Small intestine (tissue), 7 donors: Measurements from ENCODE around the gene OTOP3. TPM values are rescaled to one million over a fixed set of nuclear protein-coding genes. Genes with fewer than 3 reads are reported as not detected.

ENCODE experiments used
- DNase-seq, 2 donors: peaks; one replicate each; pipeline versions ENCODE4 v3.0.0 to v3.0.0-alpha.2; 2013
- FAIRE-seq: peaks from 2 replicates; lab custom pipeline; 2012; peaks lifted over from hg19 to GRCh38; lab: Jason Lieb, UNC
- H3K27ac ChIP-seq, 3 donors: one replicate each; pipeline ENCODE4 v1.5.1; 2013; ENCODE audit warnings: low read length in 2 of 3, mild to moderate bottlenecking in 2 of 3, control low read depth in 1 of 3, inconsistent platforms in 1 of 3, low read depth in 1 of 3, moderate library complexity in 1 of 3
- H3K27me3 ChIP-seq, 3 donors: one replicate each; pipeline ENCODE4 v1.6.1; 2013; ENCODE audit warnings: low read length in 3 of 3, inconsistent platforms in 1 of 3; ENCODE audit not compliant: control insufficient read depth in 3 of 3, insufficient read depth in 3 of 3
- H3K36me3 ChIP-seq, 3 donors: one replicate each; pipeline ENCODE4 v1.6.1; 2013; ENCODE audit warnings: low read length in 3 of 3, inconsistent platforms in 1 of 3, low read depth in 1 of 3, mild to moderate bottlenecking in 1 of 3, moderate library complexity in 1 of 3; ENCODE audit not compliant: control insufficient read depth in 3 of 3, insufficient read depth in 2 of 3
- H3K4me1 ChIP-seq, 3 donors: one replicate each; pipeline ENCODE4 v1.6.1; 2013; ENCODE audit warnings: low read length in 2 of 3, inconsistent platforms in 1 of 3, low read depth in 1 of 3, mild to moderate bottlenecking in 1 of 3, moderate library complexity in 1 of 3; ENCODE audit not compliant: control insufficient read depth in 3 of 3, insufficient read depth in 2 of 3
- H3K4me3 ChIP-seq, 3 donors: one replicate each; pipeline ENCODE4 v1.5.1; 2013; ENCODE audit warnings: low read length in 3 of 3, control low read depth in 1 of 3, inconsistent platforms in 1 of 3, low read depth in 1 of 3, mild to moderate bottlenecking in 1 of 3, moderate library complexity in 1 of 3
- H3K9me3 ChIP-seq, 2 donors: one replicate each; pipeline ENCODE4 v1.6.1; 2013; ENCODE audit warnings: low read depth in 1 of 2, low read length in 1 of 2; ENCODE audit not compliant: control insufficient read depth in 2 of 2, insufficient read depth in 1 of 2
- WGBS, 3 donors: extraction: QIAGEN DNeasy Blood & Tissue Kit; methylation state at CpG; one replicate each; pipeline ENCODE4 v1.1.7; 2013; 5-methylcytosine and 5-hydroxymethylcytosine counted together
- polyA plus RNA-seq, 4 donors: library from polyadenylated mRNA; stranded (reverse) in 3 of 4; unstranded in 1 of 4; fragments of 200-250 nt in 3 of 4; fragments of 120-200 nt in 1 of 4; gene quantifications; one replicate each; pipeline versions ENCODE4 v1.2.1 to v1.2.3, GENCODE V29; 2013
- donor health status: healthy with polysubstance abuse.
- donor health status: control.
- donor health status: control.
- donor health status: Bipolar disorder and iron deficiency.
- donor health status: healthy.

OTOP3 gene
- polyA plus RNA-seq, 4 donors: 3.1 to 35.7 (median 19.1) TPM

DNA sequence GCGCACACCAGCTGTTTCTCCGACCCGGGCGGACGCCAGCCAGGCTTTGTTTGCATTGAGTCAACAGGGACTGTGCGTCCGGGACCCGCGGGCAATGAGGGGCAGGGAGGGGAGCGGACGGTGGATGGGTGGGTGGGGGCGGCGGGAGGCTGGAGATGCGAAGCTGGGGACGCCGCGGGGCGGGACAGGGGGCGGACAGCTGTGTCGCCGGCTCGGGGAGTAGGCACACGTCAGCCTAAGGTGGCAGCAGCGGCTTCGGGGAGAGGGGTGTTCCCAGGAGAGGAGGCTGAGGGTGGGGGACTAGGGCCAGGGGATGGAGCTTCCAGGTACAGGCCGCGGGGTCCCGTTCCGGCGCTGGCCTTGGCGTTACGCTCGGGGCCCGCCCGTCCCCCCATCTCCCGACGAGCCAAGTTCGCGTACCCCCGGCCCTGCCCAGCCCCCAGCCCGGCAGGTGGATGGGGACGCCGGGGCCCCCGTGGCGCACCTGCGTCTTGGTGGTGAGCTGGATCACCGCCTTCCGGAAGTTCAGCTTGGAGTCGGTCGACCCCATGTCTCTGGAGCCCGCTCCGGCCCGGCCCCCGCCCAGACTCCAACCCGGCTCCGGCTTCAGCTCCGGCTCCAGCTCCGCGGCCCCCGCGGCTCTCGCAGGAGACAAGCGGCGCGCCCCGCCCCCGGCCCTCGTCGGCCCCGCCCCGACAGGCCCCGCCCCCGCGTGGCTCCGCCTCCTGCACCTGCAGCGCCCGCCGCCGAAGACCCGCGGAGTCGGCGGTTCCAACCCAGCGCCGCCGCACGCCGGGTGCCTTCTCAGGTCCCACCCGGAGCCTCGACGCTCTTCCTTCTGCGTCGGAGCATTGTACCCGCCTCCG, 36.6 kb downstream of the OTOP3 start, which contains the start of gene HID1:
Gene HID1 (minus strand): TSS at position 653 of the 866 bp plus-strand sequence. CDS start 103 bp downstream, at position 550.
- H3K27ac ChIP-seq: peak within 1 kb of the TSS; percentile 35 to 88 (median 87)
- FAIRE-seq: no peak
- peaks cover 0 to 14% (median 0%) of the 10 kb centered on the region in 3 donors for H3K27me3 ChIP-seq
- no peaks in the 10 kb centered on the region for H3K9me3 ChIP-seq
- DNase-seq: peak; percentile 73 to 86
- 1 to 2% (median 2%) methylated on average over 43 to 95 of the region's 95 CpGs for WGBS, 3 donors
- peaks cover 0 to 46% (median 6%) of the 10 kb centered on the region in 3 donors for H3K4me1 ChIP-seq
- peaks cover 0 to 4% (median 0%) of the 10 kb centered on the region in 3 donors for H3K36me3 ChIP-seq
- peak within 1 kb of the TSS; percentile 45 to 71 (median 68) for H3K4me3 ChIP-seq

DNA sequence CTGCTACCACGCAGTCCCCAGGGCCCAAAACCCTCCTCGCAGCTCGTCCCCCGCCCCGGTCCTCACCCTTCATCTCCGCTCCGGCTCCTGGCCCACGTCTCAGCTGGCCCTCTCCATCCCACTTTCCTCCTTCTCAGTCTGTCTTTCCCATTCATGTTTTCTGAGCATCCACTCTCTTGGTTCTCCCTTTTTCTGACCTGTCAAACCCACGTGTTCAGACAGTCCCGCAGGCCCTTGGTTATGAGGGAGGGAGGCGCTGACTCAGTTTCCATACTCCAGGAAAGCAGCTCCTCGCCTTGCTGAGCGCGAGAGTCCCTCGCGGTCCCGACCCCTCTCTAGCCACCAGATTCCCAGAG, 37.3 kb downstream of the OTOP3 start:
- FAIRE-seq: no peak
- Histone ChIP-seq H3K36me3 (peaks cover 0 to 4% (median 0%) of the 10 kb centered on the region in 3 donors), H3K27me3 (peaks cover 0 to 14% (median 0%) of the 10 kb centered on the region in 3 donors), H3K27ac (peak overlapping the region in 2 of 3 donors; percentile 76 to 77), H3K9me3 (no peaks in the 10 kb centered on the region), H3K4me3 (peak overlapping the region; percentile 45 to 71 (median 68)), H3K4me1 (peaks cover 0 to 46% (median 6%) of the 10 kb centered on the region in 3 donors)
- DNase-seq: no peak
- WGBS, 3 donors: 15 to 18% (median 15%) methylated on average over 17 of the region's 17 CpGs

DNA sequence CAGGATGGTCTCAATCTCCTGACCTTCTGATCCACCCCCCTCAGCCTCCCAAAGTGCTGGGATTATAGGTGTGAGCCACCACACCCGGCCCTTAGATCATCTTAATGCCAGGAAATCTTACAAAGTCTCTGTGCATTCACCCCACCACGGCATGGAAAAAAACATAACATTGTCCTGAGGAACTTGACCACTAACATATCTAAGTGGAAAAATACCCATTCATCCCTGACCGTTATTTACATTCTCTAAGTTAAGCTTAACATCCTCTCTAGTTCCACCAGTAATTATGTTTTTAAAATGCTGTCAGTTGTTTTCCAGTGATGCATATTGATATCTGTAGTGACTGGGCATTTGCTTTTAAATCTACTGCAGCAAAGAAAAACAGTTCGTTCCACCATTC, 40.2 kb downstream of the OTOP3 start:
- WGBS, 3 donors: 58 to 71% (median 71%) methylated on average over 4 of the region's 4 CpGs
- Histone ChIP-seq H3K27me3 (peaks cover 0 to 14% (median 0%) of the 10 kb centered on the region in 3 donors), H3K9me3 (no peaks in the 10 kb centered on the region), H3K27ac (no peak overlapping the region), H3K36me3 (no peaks in the 10 kb centered on the region), H3K4me1 (peaks cover 0 to 29% (median under 1%) of the 10 kb centered on the region in 3 donors), H3K4me3 (no peak overlapping the region)
- DNase-seq (no peak), FAIRE-seq (no peak)

DNA sequence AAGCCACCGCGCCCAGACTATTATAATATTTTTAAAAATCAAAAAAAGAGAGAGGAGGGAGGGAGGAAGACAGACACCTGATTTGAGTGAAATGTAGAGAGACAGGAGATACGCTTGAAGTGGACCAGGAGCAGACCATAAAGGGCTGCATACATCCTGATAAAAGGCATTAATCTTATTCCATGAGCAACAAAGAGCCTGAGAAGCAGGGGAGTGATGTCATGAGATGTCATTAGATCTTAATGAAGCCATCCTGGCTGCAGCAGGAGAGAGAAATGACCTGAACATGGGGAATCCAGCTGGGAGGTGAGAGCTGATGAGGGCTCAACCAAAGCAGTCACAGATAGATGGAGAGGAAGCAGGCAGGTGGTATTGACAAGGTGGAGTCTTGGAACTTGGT, 42.1 kb downstream of the OTOP3 start:
- FAIRE-seq: no peak
- no peak for DNase-seq
- Histone ChIP-seq H3K4me1 (peaks cover 3 to 26% (median 6%) of the 10 kb centered on the region in 3 donors), H3K9me3 (no peaks in the 10 kb centered on the region), H3K4me3 (no peak overlapping the region), H3K27ac (no peak overlapping the region), H3K36me3 (no peaks in the 10 kb centered on the region), H3K27me3 (peaks cover 0 to 7% (median 0%) of the 10 kb centered on the region in 3 donors)
- 94 to 97% (median 96%) methylated on average over 3 of the region's 3 CpGs for WGBS, 3 donors

DNA sequence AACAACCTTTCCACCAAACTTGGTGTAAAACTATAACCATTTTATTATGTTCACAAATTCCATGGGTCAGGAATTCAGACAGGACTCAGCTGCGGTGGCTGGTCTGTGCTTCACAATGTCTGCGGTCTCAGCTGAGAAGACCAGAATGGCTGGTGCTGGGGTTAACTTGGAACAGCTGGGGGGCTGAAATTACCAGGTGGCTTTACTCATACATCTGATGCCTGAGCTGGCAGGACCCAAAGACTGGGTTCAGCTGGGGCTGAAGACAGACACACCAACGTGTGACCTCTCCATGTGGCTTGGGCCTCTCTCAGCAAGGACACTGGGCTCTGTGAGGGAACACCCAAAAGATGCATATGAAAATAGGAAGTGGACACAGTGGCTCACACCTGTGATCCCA, 42.5 kb downstream of the OTOP3 start:
- no peak for FAIRE-seq
- H3K9me3 ChIP-seq: no peaks in the 10 kb centered on the region
- H3K27ac ChIP-seq: no peak overlapping the region
- no peaks in the 10 kb centered on the region for H3K36me3 ChIP-seq
- 79 to 86% (median 79%) methylated on average over 3 of the region's 3 CpGs for WGBS, 3 donors
- no peak overlapping the region for H3K4me3 ChIP-seq
- peaks cover 3 to 22% (median 6%) of the 10 kb centered on the region in 3 donors for H3K4me1 ChIP-seq
- peaks cover 0 to 2% (median 0%) of the 10 kb centered on the region in 3 donors for H3K27me3 ChIP-seq
- no peak for DNase-seq

DNA sequence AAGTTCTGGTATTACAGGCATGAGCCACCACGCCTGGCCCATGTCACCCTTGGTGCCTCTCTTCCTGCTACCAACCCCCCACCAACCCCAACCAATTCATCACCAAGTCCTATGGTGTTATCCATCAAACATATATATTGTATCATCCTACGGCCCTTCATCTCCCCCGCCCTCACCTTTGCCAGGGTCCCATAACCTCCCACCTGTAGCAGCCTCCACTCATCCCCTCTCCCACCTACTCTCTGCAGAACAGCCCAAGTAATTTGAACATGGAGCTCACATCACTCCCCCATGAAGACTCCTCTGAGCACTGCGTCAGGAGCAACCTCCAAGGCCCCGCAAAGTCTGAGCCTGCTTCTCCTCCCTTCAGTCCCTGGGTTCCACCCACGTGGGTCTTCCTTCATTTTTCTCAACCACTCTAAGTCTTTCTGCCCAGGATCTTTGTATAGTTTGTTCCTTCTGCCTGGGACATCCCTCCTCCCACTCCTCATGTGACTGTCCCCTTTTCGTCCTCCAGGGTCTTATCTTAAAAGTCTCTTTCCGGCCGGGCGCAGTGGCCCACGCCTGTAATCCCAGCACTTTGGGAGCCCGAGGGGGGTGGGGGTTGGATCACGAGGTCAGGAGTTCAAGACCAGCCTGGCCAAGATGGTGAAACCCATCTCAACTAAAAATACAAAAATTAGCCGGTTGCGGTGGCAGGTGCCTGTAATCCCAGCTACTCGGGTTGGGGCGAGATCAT, 43.9 kb downstream of the OTOP3 start:
- Histone ChIP-seq H3K9me3 (no peaks in the 10 kb centered on the region), H3K27me3 (no peaks in the 10 kb centered on the region), H3K27ac (no peak overlapping the region), H3K4me3 (no peak overlapping the region), H3K36me3 (no peaks in the 10 kb centered on the region), H3K4me1 (peaks cover 3 to 13% (median 6%) of the 10 kb centered on the region in 3 donors)
- 83 to 86% (median 86%) methylated on average over 17 of the region's 17 CpGs for WGBS, 3 donors
- no peak for FAIRE-seq
- no peak for DNase-seq

DNA sequence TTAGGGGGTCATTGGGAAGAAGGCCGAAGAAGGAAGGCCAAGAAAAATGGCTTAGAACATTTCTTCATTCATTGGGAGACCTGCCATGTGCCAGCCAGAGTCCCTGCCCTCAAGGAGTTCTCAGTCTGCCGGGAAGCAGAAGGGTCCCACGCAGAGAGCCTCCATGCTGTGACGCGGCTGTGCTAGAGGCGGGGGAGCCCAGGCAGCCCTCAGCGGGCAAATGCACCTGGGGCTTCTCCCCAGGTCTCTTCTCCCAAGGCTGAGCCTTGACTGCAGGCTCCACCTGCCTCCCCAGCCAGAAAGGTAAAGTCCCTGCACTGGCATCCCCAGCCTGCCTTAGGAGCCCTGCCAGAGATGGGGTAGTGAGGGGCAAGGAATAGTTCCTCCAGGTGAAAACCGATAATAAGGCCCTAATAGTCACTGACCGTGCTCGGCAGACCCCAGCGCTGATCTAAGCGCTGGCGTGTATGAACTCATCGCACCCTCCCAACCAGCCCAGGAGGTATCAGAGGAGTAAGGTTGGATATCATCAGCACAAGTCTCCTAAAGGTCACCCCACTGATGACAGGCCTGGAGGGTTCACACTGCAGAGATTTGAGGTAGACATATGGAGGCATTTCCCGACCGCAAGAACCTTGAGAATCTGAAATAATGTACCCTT, 45.8 kb downstream of the OTOP3 start:
- H3K9me3 ChIP-seq: no peaks in the 10 kb centered on the region
- H3K36me3 ChIP-seq: no peaks in the 10 kb centered on the region
- H3K27me3 ChIP-seq: no peaks in the 10 kb centered on the region
- peaks cover 3 to 10% (median 8%) of the 10 kb centered on the region in 3 donors for H3K4me1 ChIP-seq
- DNase-seq: no peak
- 45 to 47% (median 46%) methylated on average over 16 of the region's 16 CpGs for WGBS, 3 donors
- FAIRE-seq: no peak
- H3K27ac ChIP-seq: peak overlapping the region; percentile 59 to 96 (median 94)
- H3K4me3 ChIP-seq: peak overlapping the region in 2 of 3 donors; percentile 50 to 67
